ENCODE measurements around the gene C16orf89.
"Not testable (repeated sequence)": the region's sequence is repeated elsewhere in the genome, so short reads cannot be mapped to it uniquely, and the experiment has no call there.

Gene C16orf89

GRCh38 chr16:5059386-5060072 lies 6.2 kb downstream of the C16orf89 start:
- no peak for DNase-seq

- no peak for DNase-seq
These were observed 7.3 kb downstream of the C16orf89 start for GRCh38 chr16:5058476-5058875.

GRCh38 chr16:5056352-5056751 lies 9.4 kb downstream of the C16orf89 start:
- peak; percentile 6 for DNase-seq

GRCh38 chr16:5054876-5055865 lies 10.6 kb downstream of the C16orf89 start:
- no peak for DNase-seq

- no peak for DNase-seq
These were observed 18.8 kb downstream of the C16orf89 start for GRCh38 chr16:5046914-5047313.

GRCh38 chr16:5045499-5046115 lies 20.1 kb downstream of the C16orf89 start:
- no peak for DNase-seq

GRCh38 chr16:5044581-5044980 lies 21.2 kb downstream of the C16orf89 start:
- not testable (repeated sequence) for DNase-seq

- DNase-seq: no peak
These were observed 21.7 kb downstream of the C16orf89 start for GRCh38 chr16:5044011-5044540.

GRCh38 chr16:5042574-5043171 lies 23.1 kb downstream of the C16orf89 start:
- no peak for DNase-seq

- DNase-seq: no peak
These were observed 24.1 kb downstream of the C16orf89 start for GRCh38 chr16:5041600-5042133.

GRCh38 chr16:5040451-5040850 lies 25.3 kb downstream of the C16orf89 start:
- DNase-seq: no peak

GRCh38 chr16:5036228-5037156 lies 29.3 kb downstream of the C16orf89 start:
- DNase-seq: no peak

- no peak for DNase-seq
These were observed 29.9 kb downstream of the C16orf89 start for GRCh38 chr16:5035909-5036227.

GRCh38 chr16:5034167-5034523 lies 31.6 kb downstream of the C16orf89 start:
- no peak for DNase-seq

- peak; percentile 69 for DNase-seq
These were observed 32.2 kb downstream of the C16orf89 start, which contains the start of gene NAGPA for GRCh38 chr16:5033256-5034166. TSS of gene NAGPA (minus strand) at chr16:5033935. CDS start at chr16:5033914, 21 bp downstream.

- no peak for DNase-seq
These were observed 33.0 kb downstream of the C16orf89 start for GRCh38 chr16:5032748-5033167.

GRCh38 chr16:5031601-5032000 lies 34.2 kb downstream of the C16orf89 start:
- no peak for DNase-seq

- no peak for DNase-seq
These were observed 35.4 kb downstream of the C16orf89 start for GRCh38 chr16:5030251-5030870.

GRCh38 chr16:5028950-5029475 lies 36.7 kb downstream of the C16orf89 start:
- DNase-seq: no peak

All from effector CD8-positive, alpha-beta T cell (primary cell).